Stomach (tissue), 4 donors: ENCODE data around the gene AP1G1.

Experiments used
- EP300 ChIP-seq: sonication (generic); formaldehyde crosslinking; IDR thresholded peaks from one replicate; pipeline ENCODE4 v1.6.1; 2017; ENCODE audit warnings: antibody characterized with exemption
- POLR2A ChIP-seq, 4 donors: fragments of 450-650 bp; IDR thresholded peaks; one replicate each; pipeline ENCODE4 v1.6.1; 2016; ENCODE audit warnings: antibody characterized with exemption in 4 of 4, control low read depth in 2 of 4, mild to moderate bottlenecking in 1 of 4, moderate library complexity in 1 of 4
- POLR2AphosphoS5 ChIP-seq, 3 donors: sonication (generic); formaldehyde crosslinking; IDR thresholded peaks; one replicate each; pipeline ENCODE4 v1.6.1; 2016; ENCODE audit warnings: antibody characterized with exemption in 3 of 3
- TF ChIP-seq, protein P1 (sequence below), 7 experiments: fragments of 450-650 bp in 4 of 7; fragments of 200-600 bp in 3 of 7; sonication (generic) in 3 of 7; IDR thresholded peaks; one replicate each; pipeline ENCODE4 v1.5.1; 2016 to 2019; ENCODE audit warnings: antibody characterized with exemption in 7 of 7, control low read depth in 2 of 7, mild to moderate bottlenecking in 1 of 7

DNA sequence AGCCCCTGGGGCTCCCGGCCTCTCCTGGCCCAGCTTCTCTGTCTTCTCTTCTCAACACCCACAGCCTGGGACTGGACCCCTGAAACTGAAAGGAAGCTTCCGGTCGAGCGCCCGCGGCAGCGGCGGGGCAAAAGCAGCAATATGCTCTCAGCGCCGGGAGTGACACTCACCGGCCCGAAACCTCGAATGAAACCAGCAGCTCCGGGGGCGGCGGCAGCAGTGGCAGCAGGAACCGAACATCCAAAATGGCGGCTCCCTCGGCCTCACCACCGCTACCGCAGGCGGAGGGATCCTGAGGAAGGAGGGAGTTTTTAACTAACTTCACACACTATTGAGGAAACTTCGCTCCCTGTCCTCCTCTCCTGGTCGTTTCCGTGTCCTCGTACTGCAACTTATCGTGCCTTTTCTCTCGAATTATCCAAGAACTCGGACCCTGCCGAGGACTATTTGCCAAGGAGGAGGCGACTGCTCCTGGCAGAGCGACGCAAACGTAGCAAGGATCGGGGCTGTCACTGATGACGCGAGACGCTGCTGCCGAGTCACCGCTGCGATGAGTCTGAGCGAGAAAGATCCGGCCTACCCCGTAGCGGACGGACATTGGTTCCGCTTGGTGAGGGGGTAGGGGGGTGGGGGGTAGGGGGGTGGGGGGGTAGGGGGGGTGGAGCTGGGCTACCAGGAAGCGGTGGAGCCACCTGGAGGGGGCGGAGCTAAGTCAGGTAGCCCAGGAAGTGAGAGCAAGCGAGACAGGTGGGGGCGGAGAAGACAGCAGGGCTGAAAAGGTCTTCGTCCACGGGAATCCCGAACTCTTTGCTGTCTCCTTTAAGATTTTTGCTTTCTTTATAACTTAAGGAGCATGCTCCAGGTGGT lies at the start of gene AP1G1:
- TF ChIP-seq POLR2A (IDR thresholded peaks at IDR 0.05): peak in 2 of 4 donors; percentile 42 to 71
- TF ChIP-seq, protein P1, sequence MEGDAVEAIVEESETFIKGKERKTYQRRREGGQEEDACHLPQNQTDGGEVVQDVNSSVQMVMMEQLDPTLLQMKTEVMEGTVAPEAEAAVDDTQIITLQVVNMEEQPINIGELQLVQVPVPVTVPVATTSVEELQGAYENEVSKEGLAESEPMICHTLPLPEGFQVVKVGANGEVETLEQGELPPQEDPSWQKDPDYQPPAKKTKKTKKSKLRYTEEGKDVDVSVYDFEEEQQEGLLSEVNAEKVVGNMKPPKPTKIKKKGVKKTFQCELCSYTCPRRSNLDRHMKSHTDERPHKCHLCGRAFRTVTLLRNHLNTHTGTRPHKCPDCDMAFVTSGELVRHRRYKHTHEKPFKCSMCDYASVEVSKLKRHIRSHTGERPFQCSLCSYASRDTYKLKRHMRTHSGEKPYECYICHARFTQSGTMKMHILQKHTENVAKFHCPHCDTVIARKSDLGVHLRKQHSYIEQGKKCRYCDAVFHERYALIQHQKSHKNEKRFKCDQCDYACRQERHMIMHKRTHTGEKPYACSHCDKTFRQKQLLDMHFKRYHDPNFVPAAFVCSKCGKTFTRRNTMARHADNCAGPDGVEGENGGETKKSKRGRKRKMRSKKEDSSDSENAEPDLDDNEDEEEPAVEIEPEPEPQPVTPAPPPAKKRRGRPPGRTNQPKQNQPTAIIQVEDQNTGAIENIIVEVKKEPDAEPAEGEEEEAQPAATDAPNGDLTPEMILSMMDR (IDR thresholded peaks at IDR 0.05): no peak
- TF ChIP-seq POLR2AphosphoS5 (IDR thresholded peaks at IDR 0.05): peak; percentile 56 to 86 (median 81)
- TF ChIP-seq EP300: no peak
